Glutamatergic neuron (in vitro differentiated cells): ENCODE measurements around the gene SMIM1. TPM values are rescaled to one million over a fixed set of nuclear protein-coding genes. Genes with fewer than 3 reads are reported as not detected.

Experiments used
- DNase-seq: peaks from one replicate; pipeline ENCODE4 v3.0.0; 2022
- H3K27ac Mint-ChIP-seq: one replicate; pipeline ENCODE4 v1.8.0; 2020; ENCODE audit warnings: mild to moderate bottlenecking, mixed read lengths, inconsistent platforms; ENCODE audit not compliant: unreplicated experiment
- H3K27me3 Mint-ChIP-seq: one replicate; pipeline ENCODE4 v1.8.0; 2020; ENCODE audit warnings: mild to moderate bottlenecking, moderate library complexity, mixed read lengths, inconsistent platforms; ENCODE audit not compliant: unreplicated experiment
- H3K36me3 Mint-ChIP-seq: one replicate; pipeline ENCODE4 v1.8.0; 2020; ENCODE audit warnings: mild to moderate bottlenecking, mixed read lengths, inconsistent platforms; ENCODE audit not compliant: unreplicated experiment
- H3K4me1 Mint-ChIP-seq: one replicate; pipeline ENCODE4 v1.8.0; 2020; ENCODE audit warnings: mild to moderate bottlenecking, low read depth, mixed read lengths, inconsistent platforms; ENCODE audit not compliant: unreplicated experiment
- H3K4me3 Mint-ChIP-seq: one replicate; pipeline ENCODE4 v1.8.0; 2020; ENCODE audit warnings: mild to moderate bottlenecking, mixed read lengths, inconsistent platforms; ENCODE audit not compliant: unreplicated experiment
- H3K9me3 Mint-ChIP-seq: one replicate; pipeline ENCODE4 v1.8.0; 2020; ENCODE audit warnings: mild to moderate bottlenecking, moderate library complexity, mixed read lengths, inconsistent platforms; ENCODE audit not compliant: unreplicated experiment
- CTCF ChIP-seq: fragments of 200-600 bp; sonication (generic); IDR thresholded peaks from one replicate; pipeline ENCODE4 v1.5.0; 2021; ENCODE audit not compliant: partially characterized antibody, unreplicated experiment
- total RNA-seq: library from RNA; stranded (reverse); fragmentation: NEBNext Ultra II Directional; extraction: Animal tissue kit (Norgen Biotek cat#: 25700); gene quantifications from one replicate; pipeline ENCODE4 v1.2.1, GENCODE V29; 2021; ENCODE audit not compliant: unreplicated experiment

Gene SMIM1
- total RNA-seq, 1 donor from 2014 or later = 7.5 TPM

- no peak for DNase-seq
- H3K36me3 Mint-ChIP-seq = peaks cover 4% of the 10 kb centered on the region
- TF ChIP-seq CTCF = no peak
- peak overlapping the region; percentile 97 for H3K27ac Mint-ChIP-seq
- peak overlapping the region; percentile 77 for H3K4me3 Mint-ChIP-seq
- peaks cover 67% of the 10 kb centered on the region for H3K4me1 Mint-ChIP-seq
- peaks cover 27% of the 10 kb centered on the region for H3K9me3 Mint-ChIP-seq
- H3K27me3 Mint-ChIP-seq = peaks cover 25% of the 10 kb centered on the region
Observed at GRCh38 chr1:3821908-3822307, 49.4 kb downstream of the SMIM1 start.

- Mint-ChIP-seq H3K36me3 (peaks cover 4% of the 10 kb centered on the region), H3K4me1 (peaks cover 66% of the 10 kb centered on the region), H3K27me3 (peaks cover 21% of the 10 kb centered on the region), H3K4me3 (peak overlapping the region; percentile 77), H3K9me3 (peaks cover 27% of the 10 kb centered on the region), H3K27ac (peak overlapping the region; percentile 97)
- TF ChIP-seq CTCF = no peak
- DNase-seq = no peak
Observed at GRCh38 chr1:3822421-3822820, 49.9 kb downstream of the SMIM1 start.

GRCh38 chr1:3824650-3825049 lies 52.1 kb downstream of the SMIM1 start:
- Mint-ChIP-seq H3K4me3 (peak overlapping the region; percentile 72), H3K27ac (peak overlapping the region; percentile 96), H3K27me3 (peaks cover 19% of the 10 kb centered on the region), H3K36me3 (peaks cover 9% of the 10 kb centered on the region), H3K9me3 (peaks cover 25% of the 10 kb centered on the region), H3K4me1 (peaks cover 52% of the 10 kb centered on the region)
- TF ChIP-seq CTCF = no peak
- no peak for DNase-seq

GRCh38 chr1:3825356-3825755 lies 52.8 kb downstream of the SMIM1 start:
- H3K4me1 Mint-ChIP-seq = peaks cover 45% of the 10 kb centered on the region
- DNase-seq = no peak
- peaks cover 21% of the 10 kb centered on the region for H3K9me3 Mint-ChIP-seq
- peaks cover 9% of the 10 kb centered on the region for H3K36me3 Mint-ChIP-seq
- TF ChIP-seq CTCF = no peak
- no peak overlapping the region for H3K4me3 Mint-ChIP-seq
- H3K27me3 Mint-ChIP-seq = peaks cover 14% of the 10 kb centered on the region
- H3K27ac Mint-ChIP-seq = peak overlapping the region; percentile 66

Other genes with a start within 250 kb of the SMIM1 start
- gene MEGF6, start 161.2 kb upstream of the SMIM1 start, total RNA-seq = 64.7 TPM
- 43.1 TPM for gene TPRG1L, start 147.7 kb upstream of the SMIM1 start, total RNA-seq
- gene WRAP73, start 122.6 kb upstream of the SMIM1 start, total RNA-seq = 47.7 TPM
- 13.0 TPM for gene TP73, start 120.2 kb upstream of the SMIM1 start, total RNA-seq
- not detected for gene CCDC27, start 20.3 kb upstream of the SMIM1 start, total RNA-seq
- 79.7 TPM for gene LRRC47, start 23.7 kb downstream of the SMIM1 start, total RNA-seq
- gene CEP104, start 84.5 kb downstream of the SMIM1 start, total RNA-seq = 102 TPM
- 16.4 TPM for gene DFFB, start 84.7 kb downstream of the SMIM1 start, total RNA-seq
- 16.9 TPM for gene C1orf174, start 127.5 kb downstream of the SMIM1 start, total RNA-seq